Keratinocyte (primary cell): Measurements from ENCODE around the gene KMT2B.

ENCODE experiments used
- CTCF ChIP-seq, 3 experiments: IDR thresholded peaks in 1 of 3; conservative IDR thresholded peaks in 1 of 3; optimal IDR thresholded peaks in 1 of 3; 2 replicates in 2 of 3; 3 replicates in 1 of 3; pipeline versions ENCODE3 to v1.5.1; 2011; ENCODE audit warnings: low read length in 3 of 3, mild to moderate bottlenecking in 3 of 3, moderate library complexity in 2 of 3, control low read depth in 1 of 3, inconsistent platforms in 1 of 3; ENCODE audit not compliant: insufficient read depth in 2 of 3; ENCODE audit errors: extremely low read depth in 1 of 3
- EZH2 ChIP-seq: IDR thresholded peaks from one replicate; pipeline ENCODE4 v1.6.1; 2012; ENCODE audit warnings: inconsistent platforms, mild to moderate bottlenecking, low read length, moderate library complexity

- TF ChIP-seq CTCF (optimal IDR thresholded peaks at IDR 0.05 in 1 of 3, IDR thresholded peaks at IDR 0.05 in 1 of 3, conservative IDR thresholded peaks at IDR 0.05 in 1 of 3; ENCODE audit: extremely low read depth in 1 of 3, insufficient read depth in 2 of 3, low read length in 3 of 3) (no peak), EZH2 (no peak)
Observed at GRCh38 chr19:35781650-35782049, 63.8 kb downstream of the KMT2B start.
